ENCODE results near the gene RO60.
"Not testable (repeated sequence)": the region's sequence is repeated elsewhere in the genome, so short reads cannot be mapped to it uniquely, and the experiment has no call there.

The RO60 gene

DNA sequence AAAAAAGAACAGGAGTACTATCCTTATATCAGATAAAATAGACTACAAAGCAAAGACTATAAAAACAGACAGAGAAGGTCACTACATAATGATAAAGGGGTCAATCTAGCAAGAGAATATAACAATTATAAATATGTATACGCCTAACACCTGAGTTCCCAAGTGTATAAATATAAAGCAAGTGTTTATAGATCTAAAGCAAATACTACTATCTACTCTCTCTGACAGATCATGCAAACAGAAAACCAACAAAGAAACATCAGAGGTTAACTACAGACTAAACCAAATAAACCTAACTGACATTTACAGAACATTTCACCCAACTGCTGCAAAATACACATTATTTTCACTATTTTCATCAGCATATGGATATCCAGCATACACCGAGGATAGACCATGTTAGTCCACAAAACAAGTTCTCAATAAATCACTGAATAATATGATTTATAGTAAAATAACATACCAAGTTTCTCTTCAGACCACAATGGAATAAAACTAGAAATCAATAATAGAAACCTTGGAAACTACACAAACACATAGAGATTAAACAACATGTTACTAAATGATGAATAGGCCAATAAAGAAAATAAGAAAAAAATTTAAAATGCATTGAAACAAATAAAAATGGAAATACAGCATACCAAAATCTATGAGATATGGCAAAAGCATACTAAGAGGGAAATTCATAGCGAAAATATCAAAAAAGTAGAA, 22.9 kb upstream of the RO60 start:
- Histone ChIP-seq H3K14ac (ENCODE audit: low read length) (no peak overlapping the region), H3K4ac (ENCODE audit: low read depth, low read length) (no peak overlapping the region), H3K9me3 (ENCODE audit: insufficient read depth, low read depth, low read length) (no peaks in the 10 kb centered on the region), H4K91ac (ENCODE audit: low read depth, low read length) (no peak overlapping the region), H3K27me3 (ENCODE audit: insufficient read depth, low read length) (no peaks in the 10 kb centered on the region), H2BK120ac (ENCODE audit: insufficient read depth, low read length, poor library complexity) (no peak overlapping the region), H3K36me3 (ENCODE audit: control insufficient read depth in 1 of 2, insufficient read depth in 2 of 2, low read length in 2 of 2) (peaks cover 0 to 1% of the 10 kb centered on the region in 2 experiments), H3K18ac (ENCODE audit: low read length) (no peak overlapping the region), H3K27ac (ENCODE audit: low read depth, low read length) (no peak overlapping the region), H3K4me3 (ENCODE audit: low read depth, low read length) (no peak overlapping the region), H3K23ac (ENCODE audit: low read length) (no peak overlapping the region), H3K79me1 (ENCODE audit: low read length) (no peaks in the 10 kb centered on the region), H3K79me2 (ENCODE audit: control insufficient read depth, insufficient read depth, low read length, poor library complexity) (no peaks in the 10 kb centered on the region), H2BK5ac (ENCODE audit: low read depth, low read length, poor library complexity) (no peak overlapping the region), H3K4me2 (ENCODE audit: low read length) (no peak overlapping the region), H3K9ac (ENCODE audit: low read length) (no peak overlapping the region), H4K8ac (ENCODE audit: low read depth, low read length) (no peak overlapping the region), H4K12ac (ENCODE audit: low read depth, low read length) (no peak overlapping the region), H2AFZ (ENCODE audit: insufficient read depth, low read length, poor library complexity) (no peak overlapping the region), H2AK5ac (ENCODE audit: low read length) (no peak overlapping the region), H3K4me1 (ENCODE audit: control insufficient read depth in 1 of 2, insufficient read depth in 2 of 2, low read length in 2 of 2) (no peaks in the 10 kb centered on the region), H2BK12ac (ENCODE audit: low read length) (no peak overlapping the region)
- DNase-seq: no peak
- no CpG with 5 or more reads among the region's 3 CpGs for WGBS (ENCODE audit: extremely low coverage, insufficient coverage, insufficient read length)

- H3K79me2 ChIP-seq (ENCODE audit: control insufficient read depth, insufficient read depth, low read length, poor library complexity): no peaks in the 10 kb centered on the region
- no peak overlapping the region for H4K12ac ChIP-seq (ENCODE audit: low read depth, low read length)
- H3K36me3 ChIP-seq (ENCODE audit: control insufficient read depth in 1 of 2, insufficient read depth in 2 of 2, low read length in 2 of 2): peaks cover 1 to 5% of the 10 kb centered on the region in 2 experiments
- no peak overlapping the region for H4K8ac ChIP-seq (ENCODE audit: low read depth, low read length)
- DNase-seq: no peak
- H3K27me3 ChIP-seq (ENCODE audit: insufficient read depth, low read length): no peaks in the 10 kb centered on the region
- no peak overlapping the region for H2BK5ac ChIP-seq (ENCODE audit: low read depth, low read length, poor library complexity)
- H3K27ac ChIP-seq (ENCODE audit: low read depth, low read length): no peak overlapping the region
- no peak overlapping the region for H3K4ac ChIP-seq (ENCODE audit: low read depth, low read length)
- H2BK12ac ChIP-seq (ENCODE audit: low read length): no peak overlapping the region
- H3K23ac ChIP-seq (ENCODE audit: low read length): no peak overlapping the region
- H2AFZ ChIP-seq (ENCODE audit: insufficient read depth, low read length, poor library complexity): no peak overlapping the region
- H2BK120ac ChIP-seq (ENCODE audit: insufficient read depth, low read length, poor library complexity): no peak overlapping the region
- H3K9ac ChIP-seq (ENCODE audit: low read length): no peak overlapping the region
- H3K4me2 ChIP-seq (ENCODE audit: low read length): no peak overlapping the region
- no CpG with 5 or more reads among the region's 3 CpGs for WGBS (ENCODE audit: extremely low coverage, insufficient coverage, insufficient read length)
- no peaks in the 10 kb centered on the region for H3K79me1 ChIP-seq (ENCODE audit: low read length)
- no peak overlapping the region for H3K14ac ChIP-seq (ENCODE audit: low read length)
- H2AK5ac ChIP-seq (ENCODE audit: low read length): no peak overlapping the region
- H3K18ac ChIP-seq (ENCODE audit: low read length): no peak overlapping the region
- no peak overlapping the region for H3K4me3 ChIP-seq (ENCODE audit: low read depth, low read length)
- H3K9me3 ChIP-seq (ENCODE audit: insufficient read depth, low read depth, low read length): no peaks in the 10 kb centered on the region
- no peak overlapping the region for H4K91ac ChIP-seq (ENCODE audit: low read depth, low read length)
- no peaks in the 10 kb centered on the region for H3K4me1 ChIP-seq (ENCODE audit: control insufficient read depth in 1 of 2, insufficient read depth in 2 of 2, low read length in 2 of 2)
These were observed 19.4 kb upstream of the RO60 start for GRCh38 chr1:193040011-193040410.

- Histone ChIP-seq H4K91ac (ENCODE audit: low read depth, low read length) (no peak overlapping the region), H3K14ac (ENCODE audit: low read length) (no peak overlapping the region), H3K9ac (ENCODE audit: low read length) (no peak overlapping the region), H3K4me2 (ENCODE audit: low read length) (no peak overlapping the region), H4K12ac (ENCODE audit: low read depth, low read length) (no peak overlapping the region), H2BK120ac (ENCODE audit: insufficient read depth, low read length, poor library complexity) (no peak overlapping the region), H3K9me3 (ENCODE audit: insufficient read depth, low read depth, low read length) (no peaks in the 10 kb centered on the region), H3K18ac (ENCODE audit: low read length) (no peak overlapping the region), H3K79me2 (ENCODE audit: control insufficient read depth, insufficient read depth, low read length, poor library complexity) (no peaks in the 10 kb centered on the region), H2AK5ac (ENCODE audit: low read length) (no peak overlapping the region), H4K8ac (ENCODE audit: low read depth, low read length) (no peak overlapping the region), H3K36me3 (ENCODE audit: control insufficient read depth in 1 of 2, insufficient read depth in 2 of 2, low read length in 2 of 2) (peaks cover 6 to 9% of the 10 kb centered on the region in 2 experiments), H2BK5ac (ENCODE audit: low read depth, low read length, poor library complexity) (no peak overlapping the region), H2AFZ (ENCODE audit: insufficient read depth, low read length, poor library complexity) (no peak overlapping the region), H3K79me1 (ENCODE audit: low read length) (no peaks in the 10 kb centered on the region), H3K4ac (ENCODE audit: low read depth, low read length) (no peak overlapping the region), H3K23ac (ENCODE audit: low read length) (no peak overlapping the region), H3K27me3 (ENCODE audit: insufficient read depth, low read length) (no peaks in the 10 kb centered on the region), H3K4me1 (ENCODE audit: control insufficient read depth in 1 of 2, insufficient read depth in 2 of 2, low read length in 2 of 2) (no peaks in the 10 kb centered on the region), H3K4me3 (ENCODE audit: low read depth, low read length) (no peak overlapping the region), H2BK12ac (ENCODE audit: low read length) (no peak overlapping the region), H3K27ac (ENCODE audit: low read depth, low read length) (no peak overlapping the region)
- no CpG with 5 or more reads among the region's 1 CpG for WGBS (ENCODE audit: extremely low coverage, insufficient coverage, insufficient read length)
- no peak for DNase-seq
These were observed 16.4 kb upstream of the RO60 start for GRCh38 chr1:193042766-193043691.

DNA sequence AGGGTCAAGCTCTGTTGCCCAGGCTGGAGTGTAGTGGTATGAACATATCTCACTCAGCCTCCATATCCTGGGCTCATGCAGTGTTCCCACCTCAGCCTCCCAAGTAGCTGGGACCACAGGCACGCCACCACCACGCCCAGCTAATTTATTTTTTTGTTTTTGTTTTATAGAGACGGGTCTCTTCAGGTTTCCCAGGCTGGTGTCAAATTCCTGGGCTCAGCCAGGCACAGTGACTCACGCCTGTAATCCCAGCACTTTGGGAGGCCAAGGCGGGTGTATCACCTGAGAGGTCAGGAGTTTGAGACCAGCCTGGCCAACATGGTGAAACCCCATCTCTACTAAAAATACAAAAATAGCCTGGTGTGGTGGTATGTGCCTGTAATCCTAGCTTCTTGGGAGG, 10.5 kb upstream of the RO60 start:
- not testable (repeated sequence) for H4K8ac ChIP-seq (ENCODE audit: low read depth, low read length); H2BK12ac ChIP-seq (ENCODE audit: low read length); H2AFZ ChIP-seq (ENCODE audit: insufficient read depth, low read length, poor library complexity); H3K9ac ChIP-seq (ENCODE audit: low read length); DNase-seq; H3K4me3 ChIP-seq (ENCODE audit: low read depth, low read length); H2BK120ac ChIP-seq (ENCODE audit: insufficient read depth, low read length, poor library complexity); H3K23ac ChIP-seq (ENCODE audit: low read length); H3K79me1 ChIP-seq (ENCODE audit: low read length); H3K4ac ChIP-seq (ENCODE audit: low read depth, low read length); H3K14ac ChIP-seq (ENCODE audit: low read length); H3K79me2 ChIP-seq (ENCODE audit: control insufficient read depth, insufficient read depth, low read length, poor library complexity); H4K91ac ChIP-seq (ENCODE audit: low read depth, low read length); H3K4me1 ChIP-seq (ENCODE audit: control insufficient read depth in 1 of 2, insufficient read depth in 2 of 2, low read length in 2 of 2); H3K27ac ChIP-seq (ENCODE audit: low read depth, low read length); H3K9me3 ChIP-seq (ENCODE audit: insufficient read depth, low read depth, low read length); H2BK5ac ChIP-seq (ENCODE audit: low read depth, low read length, poor library complexity); H3K18ac ChIP-seq (ENCODE audit: low read length); H3K4me2 ChIP-seq (ENCODE audit: low read length); H4K12ac ChIP-seq (ENCODE audit: low read depth, low read length); H2AK5ac ChIP-seq (ENCODE audit: low read length); H3K27me3 ChIP-seq (ENCODE audit: insufficient read depth, low read length)
- peaks cover 10 to 14% of the 10 kb centered on the region in 2 experiments for H3K36me3 ChIP-seq (ENCODE audit: control insufficient read depth in 1 of 2, insufficient read depth in 2 of 2, low read length in 2 of 2)
- WGBS (ENCODE audit: extremely low coverage, insufficient coverage, insufficient read length): no CpG with 5 or more reads among the region's 5 CpGs

Measured in trophoblast cell (in vitro differentiated cells and primary cell).